Gastroesophageal sphincter (tissue), 3 donors: ENCODE data around the gene TSPYL4.

Experiments used
- CTCF ChIP-seq, 4 experiments: fragments of 200-600 bp in 2 of 4; fragments of 450-650 bp in 2 of 4; sonication (generic) in 1 of 4; IDR thresholded peaks; one replicate each; pipeline ENCODE4 v1.5.1; 2017 to 2019; ENCODE audit warnings: antibody characterized with exemption in 4 of 4, mild to moderate bottlenecking in 2 of 4, moderate library complexity in 2 of 4
- EP300 ChIP-seq: sonication (generic); formaldehyde crosslinking; IDR thresholded peaks from one replicate; pipeline ENCODE4 v1.6.1; 2017; ENCODE audit warnings: antibody characterized with exemption, mild to moderate bottlenecking
- POLR2A ChIP-seq, 2 donors: fragments of 450-650 bp; IDR thresholded peaks; one replicate each; pipeline ENCODE4 v1.6.1; 2017; ENCODE audit warnings: antibody characterized with exemption in 2 of 2, mild to moderate bottlenecking in 2 of 2, moderate library complexity in 1 of 2
- POLR2AphosphoS5 ChIP-seq: sonication (generic); formaldehyde crosslinking; IDR thresholded peaks from one replicate; pipeline ENCODE4 v1.6.1; 2017; ENCODE audit warnings: antibody characterized with exemption

DNA sequence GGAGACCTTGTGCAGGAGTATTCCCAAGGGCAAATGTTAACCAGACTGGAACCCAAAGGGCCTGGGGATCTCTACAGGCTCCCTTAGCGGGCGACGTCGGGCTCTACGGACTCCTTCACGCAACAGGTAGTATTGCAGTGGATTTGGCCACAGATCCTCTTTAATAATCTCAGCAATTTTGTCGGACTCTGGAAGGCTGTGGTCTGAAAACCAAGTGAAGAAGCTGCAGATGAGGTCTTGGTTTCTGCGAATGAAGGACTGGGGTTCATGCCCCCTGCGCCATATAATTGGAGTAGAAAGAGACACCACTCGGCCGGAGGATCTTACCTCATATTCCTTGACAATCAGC lies 24.6 kb upstream of the TSPYL4 start:
- TF ChIP-seq CTCF (IDR thresholded peaks at IDR 0.05) (no peak), POLR2A (IDR thresholded peaks at IDR 0.05) (no peak), POLR2AphosphoS5 (no peak), EP300 (no peak)
